HFF-Myc (cell line): ENCODE results near the gene MIR17HG.

Experiments used
- DNase-seq: peaks from one replicate; pipeline ENCODE4 v3.0.0-alpha.2; 2011; ENCODE audit warnings: low read depth; ENCODE audit errors: extremely low read depth
- H3K4me3 ChIP-seq: replicated peaks from 2 replicates; pipeline ENCODE4 v1.5.1; 2011; ENCODE audit warnings: low read depth, mild to moderate bottlenecking, control low read depth, low read length
- CTCF ChIP-seq: IDR thresholded peaks from 2 replicates; pipeline ENCODE4 v1.5.1; 2012; ENCODE audit warnings: mild to moderate bottlenecking, low read depth, low read length, control low read depth; ENCODE audit errors: missing control alignments

The MIR17HG gene

GRCh38 chr13:91359631-91360030 is 12.1 kb downstream of the MIR17HG start:
- no peak for DNase-seq
- no peak overlapping the region for H3K4me3 ChIP-seq
- no peak for TF ChIP-seq CTCF

- H3K4me3 ChIP-seq = no peak overlapping the region
- no peak for TF ChIP-seq CTCF
- no peak for DNase-seq
These were observed 12.8 kb downstream of the MIR17HG start for GRCh38 chr13:91360246-91360751.

- no peak for TF ChIP-seq CTCF
- no peak overlapping the region for H3K4me3 ChIP-seq
- DNase-seq = no peak
These were observed 14.3 kb downstream of the MIR17HG start for GRCh38 chr13:91361755-91362271.

- H3K4me3 ChIP-seq = no peak overlapping the region
- TF ChIP-seq CTCF = no peak
- no peak for DNase-seq
These were observed 15.4 kb downstream of the MIR17HG start for GRCh38 chr13:91362908-91363307.

- no peak for TF ChIP-seq CTCF
- DNase-seq = no peak
These were observed 20.6 kb downstream of the MIR17HG start for GRCh38 chr13:91368101-91368500.

GRCh38 chr13:91368676-91369440 is 21.4 kb downstream of the MIR17HG start:
- no peak for TF ChIP-seq CTCF
- DNase-seq = no peak
- no peak overlapping the region for H3K4me3 ChIP-seq

More at GRCh38 chr13:91368101-91368500, 20.6 kb downstream of the MIR17HG start:
- no peak overlapping the region for H3K4me3 ChIP-seq
